Loucy (cell line): ENCODE results near the gene AP2B1.

Experiments used
- EZH2phosphoT487 ChIP-seq: fragments of 200-600 bp; IDR thresholded peaks from 2 replicates; pipeline ENCODE4 v1.6.1; 2018; ENCODE audit warnings: antibody characterized with exemption, mild to moderate bottlenecking, moderate library complexity, borderline replicate concordance
- TF ChIP-seq, protein P1 (sequence below): fragments of 200-600 bp; sonication (generic); conservative IDR thresholded peaks from 2 replicates; pipeline ENCODE4 v1.5.1; 2014; ENCODE audit warnings: mild to moderate bottlenecking, antibody characterized with exemption, low read length

DNA sequence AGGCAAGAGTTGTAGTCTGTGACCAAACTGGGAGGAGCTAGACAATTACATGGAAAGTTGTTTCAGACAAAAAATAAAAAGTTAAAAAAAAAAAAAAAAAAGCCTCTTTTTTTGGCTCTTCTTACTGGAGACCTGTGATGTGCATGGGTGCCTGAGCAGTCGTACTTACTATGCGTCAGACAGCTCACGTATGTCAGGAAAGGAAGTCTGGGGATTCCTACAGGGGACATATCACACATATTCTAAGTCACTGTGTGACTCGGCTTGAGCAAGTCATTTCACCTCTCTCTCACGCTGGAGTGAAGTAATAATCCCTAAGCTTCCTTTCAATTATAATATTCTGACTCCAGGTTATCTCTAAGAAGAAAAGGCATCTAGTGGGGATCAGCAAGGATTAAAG, 32.5 kb upstream of the AP2B1 start:
- TF ChIP-seq, protein P1, sequence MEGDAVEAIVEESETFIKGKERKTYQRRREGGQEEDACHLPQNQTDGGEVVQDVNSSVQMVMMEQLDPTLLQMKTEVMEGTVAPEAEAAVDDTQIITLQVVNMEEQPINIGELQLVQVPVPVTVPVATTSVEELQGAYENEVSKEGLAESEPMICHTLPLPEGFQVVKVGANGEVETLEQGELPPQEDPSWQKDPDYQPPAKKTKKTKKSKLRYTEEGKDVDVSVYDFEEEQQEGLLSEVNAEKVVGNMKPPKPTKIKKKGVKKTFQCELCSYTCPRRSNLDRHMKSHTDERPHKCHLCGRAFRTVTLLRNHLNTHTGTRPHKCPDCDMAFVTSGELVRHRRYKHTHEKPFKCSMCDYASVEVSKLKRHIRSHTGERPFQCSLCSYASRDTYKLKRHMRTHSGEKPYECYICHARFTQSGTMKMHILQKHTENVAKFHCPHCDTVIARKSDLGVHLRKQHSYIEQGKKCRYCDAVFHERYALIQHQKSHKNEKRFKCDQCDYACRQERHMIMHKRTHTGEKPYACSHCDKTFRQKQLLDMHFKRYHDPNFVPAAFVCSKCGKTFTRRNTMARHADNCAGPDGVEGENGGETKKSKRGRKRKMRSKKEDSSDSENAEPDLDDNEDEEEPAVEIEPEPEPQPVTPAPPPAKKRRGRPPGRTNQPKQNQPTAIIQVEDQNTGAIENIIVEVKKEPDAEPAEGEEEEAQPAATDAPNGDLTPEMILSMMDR: no peak
- TF ChIP-seq EZH2phosphoT487: no peak
